NCI-H345 treated with DMSO at 0.1 percent for 48 hours (cell line): Measurements from ENCODE around the gene SUSD1.
A peak's percentile ranks its signal among the peaks of the same experiment; 100 is the strongest.
"Not testable (repeated sequence)": the region's sequence is repeated elsewhere in the genome, so short reads cannot be mapped to it uniquely, and the experiment has no call there.

ENCODE experiments used
- DNase-seq: peaks from one replicate; lab custom pipeline; 2025; ENCODE audit not compliant: unreplicated experiment; lab: John Stamatoyannopoulos, UW

SUSD1 gene

DNA sequence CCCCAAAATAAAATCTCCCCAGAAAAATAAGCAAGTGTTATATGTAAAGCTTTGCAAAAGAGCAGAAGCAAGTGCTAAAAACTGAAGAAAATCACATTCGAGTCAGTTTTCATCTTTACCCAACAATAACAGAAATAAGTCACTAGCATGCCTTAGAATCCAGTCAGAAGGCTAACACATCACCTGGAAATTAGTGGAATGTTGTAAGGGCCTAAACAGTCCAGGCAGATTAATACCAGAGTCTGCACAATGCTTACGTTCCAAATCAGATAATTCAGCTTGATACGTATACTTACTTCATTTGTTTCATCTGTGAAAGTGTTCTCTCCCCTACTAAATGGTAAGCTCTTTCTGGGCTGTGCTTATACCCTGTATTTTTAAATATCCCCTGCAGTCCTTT, 42.7 kb downstream of the SUSD1 start:
- DNase-seq: no peak

DNA sequence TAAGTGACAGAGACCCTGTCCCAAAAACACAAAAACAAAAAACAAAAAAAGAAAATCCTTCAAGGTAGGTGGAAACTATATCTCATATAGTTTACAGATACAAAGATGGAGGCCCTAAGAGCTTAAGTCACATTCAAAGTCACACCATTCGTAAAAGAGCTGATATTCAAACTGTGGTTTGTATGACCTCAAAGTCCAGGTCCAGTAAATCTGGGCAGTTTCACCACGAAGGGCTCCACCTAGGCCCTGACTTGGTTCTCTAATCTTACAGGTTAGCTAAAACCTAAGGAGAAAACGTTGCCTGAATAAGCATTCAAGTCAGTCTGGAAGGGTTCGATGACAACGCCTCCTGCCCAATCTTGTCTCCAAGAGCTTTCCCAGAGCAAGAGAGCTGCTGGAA, 44.1 kb downstream of the SUSD1 start:
- DNase-seq: no peak

DNA sequence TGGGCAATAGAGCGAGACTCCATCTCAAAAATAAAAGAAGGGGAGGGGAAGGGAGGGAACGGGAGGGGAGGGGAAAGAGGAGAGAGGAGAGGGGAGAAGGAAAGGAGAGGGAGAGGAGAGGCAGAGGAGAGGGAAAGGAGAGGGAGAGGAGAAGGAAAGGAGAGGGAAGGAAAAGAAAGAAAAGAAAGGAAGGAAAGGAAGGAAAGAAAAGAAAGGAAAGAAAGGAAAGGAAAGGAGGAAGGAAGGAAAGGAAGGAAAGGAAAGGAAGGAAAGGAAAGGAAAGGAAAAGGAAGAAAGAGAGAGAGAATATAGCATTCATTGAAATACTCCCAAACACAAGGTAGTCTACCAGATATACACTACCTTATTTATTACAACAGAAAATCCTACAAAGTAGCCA, 44.8 kb downstream of the SUSD1 start:
- no peak for DNase-seq

DNA sequence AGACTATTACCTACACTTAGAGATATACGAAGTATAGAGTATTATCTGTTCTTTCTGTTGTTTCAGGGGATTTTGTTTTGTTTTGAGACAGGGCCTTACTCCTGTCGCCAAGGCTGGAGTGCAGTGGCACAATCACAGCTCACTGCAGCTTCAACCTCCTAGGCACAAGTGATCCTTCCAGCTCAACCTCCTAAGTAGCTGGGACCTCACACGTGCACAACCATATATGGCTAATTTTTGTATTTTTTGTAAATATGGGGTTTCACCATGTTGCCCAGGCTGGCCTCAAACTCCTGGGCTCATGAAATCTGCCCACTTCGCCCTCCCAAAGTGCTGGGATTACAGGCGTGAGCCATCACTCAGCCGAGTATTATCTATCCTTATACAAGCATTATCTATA, 45.9 kb downstream of the SUSD1 start:
- no peak for DNase-seq

DNA sequence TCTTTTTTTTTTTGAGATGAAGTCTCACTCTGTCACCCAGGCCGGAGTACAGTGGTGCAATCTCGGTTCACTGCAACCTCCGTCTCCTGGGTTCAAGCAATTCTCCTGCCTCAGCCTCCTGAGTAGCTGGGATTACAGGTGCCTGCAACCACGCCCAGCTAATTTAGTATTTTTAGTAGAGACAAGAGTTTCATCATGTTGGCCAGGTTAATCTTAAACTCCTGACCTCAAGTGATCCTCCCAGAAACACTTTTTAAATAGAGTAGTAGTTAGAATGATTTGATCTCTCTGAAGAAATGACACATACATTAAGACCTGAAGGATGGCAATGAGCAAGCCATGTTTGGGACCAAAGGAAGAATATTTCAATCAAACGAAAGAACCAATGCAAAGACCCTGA, 46.7 kb downstream of the SUSD1 start:
- not testable (repeated sequence) for DNase-seq

DNA sequence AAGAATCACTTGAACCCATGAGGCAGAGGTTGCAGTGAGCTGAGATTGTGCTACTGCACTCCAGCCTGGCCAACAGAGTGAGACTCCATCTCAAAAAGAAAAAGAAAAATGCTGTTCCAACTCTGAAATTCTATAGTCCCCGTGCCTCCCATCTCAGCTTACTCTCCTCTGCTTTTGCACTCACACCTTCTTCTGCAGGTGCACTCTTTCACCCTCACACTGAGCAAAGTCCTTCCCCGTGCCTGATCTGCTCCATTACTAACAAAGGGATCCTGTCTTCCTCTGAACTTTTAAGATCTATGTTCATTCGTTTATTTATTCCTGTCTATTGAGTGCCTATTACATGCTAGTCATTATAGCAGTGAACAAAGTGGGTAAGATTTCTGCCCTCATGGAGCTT, 47.8 kb downstream of the SUSD1 start:
- no peak for DNase-seq

GRCh38 chr9:112125951-112126388, 49.1 kb downstream of the SUSD1 start:
- DNase-seq: no peak

GRCh38 chr9:112124156-112124555, 50.9 kb downstream of the SUSD1 start:
- DNase-seq: peak; percentile 16

- DNase-seq: no peak
These were observed 53.5 kb downstream of the SUSD1 start for GRCh38 chr9:112121633-112122032.

DNA sequence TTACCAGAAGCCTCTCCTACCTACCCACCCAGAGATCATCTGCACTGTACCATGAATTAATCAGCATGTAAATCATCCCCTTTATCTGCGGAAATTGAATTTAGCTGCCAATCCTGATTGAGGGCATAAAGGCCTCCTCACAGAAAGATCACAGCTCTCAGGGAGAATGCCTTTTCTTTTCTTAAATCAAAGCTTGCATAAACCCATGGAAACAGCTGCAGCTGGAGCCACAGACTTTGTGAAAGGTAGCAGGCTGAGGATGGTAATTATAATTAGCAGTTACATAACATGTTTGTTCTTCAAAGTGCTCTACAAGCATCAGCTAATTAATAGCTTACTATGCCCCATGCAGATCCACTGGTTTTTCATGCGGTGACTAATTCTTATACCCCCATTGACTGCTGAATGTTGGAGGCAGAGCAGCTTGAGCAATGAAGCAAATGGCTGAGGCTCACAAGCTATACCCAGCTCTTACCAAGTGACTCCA, 54.6 kb downstream of the SUSD1 start:
- DNase-seq: no peak

- no peak for DNase-seq
These were observed 55.1 kb downstream of the SUSD1 start for GRCh38 chr9:112120030-112120341.

DNA sequence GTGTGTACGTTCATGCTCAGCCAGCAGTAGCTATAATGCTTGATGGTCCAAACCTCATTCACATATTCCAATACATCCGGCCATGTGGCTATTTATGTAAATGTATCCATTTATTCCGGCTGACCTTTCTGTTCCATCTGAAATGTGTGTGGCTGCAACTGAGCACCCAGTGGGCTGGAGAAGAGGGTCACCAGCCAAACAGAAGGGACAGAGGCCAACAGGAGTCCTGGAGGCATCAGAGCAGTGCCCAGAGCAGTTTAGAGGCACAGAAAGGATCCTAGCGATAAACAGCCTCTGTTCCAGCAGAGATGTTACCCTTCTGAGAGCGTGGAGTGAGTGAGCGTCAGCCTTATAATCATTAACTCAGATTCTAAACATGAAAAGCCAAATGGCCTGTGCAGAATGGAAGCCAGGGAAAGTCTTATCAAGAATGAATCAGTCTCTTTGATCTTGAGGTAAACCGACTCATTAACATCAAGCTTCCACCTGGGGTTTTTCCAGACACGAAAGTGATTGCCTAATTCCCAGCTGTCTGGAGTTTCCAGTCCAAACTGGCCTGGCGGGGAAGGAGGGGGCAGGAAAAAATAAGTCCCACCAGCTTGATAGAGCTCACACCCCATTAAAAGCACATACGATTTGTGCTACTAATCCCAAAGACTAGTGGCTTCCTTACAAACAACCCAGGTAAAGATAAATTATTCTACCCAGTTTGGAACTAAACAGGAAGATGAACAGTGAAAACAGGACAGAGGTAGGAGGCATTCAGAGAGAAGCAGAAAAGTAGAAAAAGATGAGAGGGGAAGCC, 55.7 kb downstream of the SUSD1 start:
- no peak for DNase-seq

DNA sequence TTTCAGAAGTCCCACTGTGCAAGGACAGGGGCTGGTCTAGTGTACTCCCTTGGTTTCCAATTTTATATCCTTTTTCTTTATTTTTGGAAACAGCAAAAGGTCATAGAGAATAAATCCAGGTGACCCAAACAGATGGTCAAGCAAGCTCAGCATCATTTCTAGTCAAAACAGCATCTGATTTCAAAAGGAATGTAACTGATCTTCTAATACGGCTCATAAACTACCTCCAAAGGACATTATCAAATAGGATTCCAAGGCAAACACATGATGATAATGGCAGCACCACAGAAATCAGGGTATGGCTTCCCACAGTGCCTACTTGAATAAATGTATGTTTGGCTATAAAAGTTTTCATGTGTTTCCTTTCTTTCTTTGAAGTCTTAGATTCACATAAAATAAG, 57.1 kb downstream of the SUSD1 start:
- DNase-seq: no peak

- DNase-seq: no peak
These were observed 58.9 kb downstream of the SUSD1 start for GRCh38 chr9:112115970-112116753.

DNA sequence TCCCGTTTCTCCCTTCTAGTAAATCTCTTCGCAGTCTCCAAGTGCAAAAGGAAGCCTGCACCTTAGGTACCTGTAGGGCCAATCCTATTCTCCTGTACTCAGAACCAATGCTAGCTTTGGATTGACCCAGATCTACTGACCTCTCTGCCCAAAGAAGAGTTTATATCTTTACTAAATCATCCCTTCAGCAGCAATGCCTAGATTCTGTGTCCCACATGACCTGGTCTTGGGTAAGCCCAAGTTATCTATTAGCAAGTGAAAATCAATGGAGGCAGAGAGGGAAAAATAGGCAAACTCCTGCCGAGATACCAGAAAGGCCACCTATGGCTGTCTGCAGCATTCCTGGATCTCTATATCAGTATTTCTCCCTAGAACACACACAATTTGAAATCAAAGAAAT, 60.0 kb downstream of the SUSD1 start:
- DNase-seq: no peak

- peak; percentile 5 for DNase-seq
These were observed 62.0 kb downstream of the SUSD1 start for GRCh38 chr9:112112941-112113681.

- no peak for DNase-seq
These were observed 62.6 kb downstream of the SUSD1 start for GRCh38 chr9:112112519-112112918.

DNA sequence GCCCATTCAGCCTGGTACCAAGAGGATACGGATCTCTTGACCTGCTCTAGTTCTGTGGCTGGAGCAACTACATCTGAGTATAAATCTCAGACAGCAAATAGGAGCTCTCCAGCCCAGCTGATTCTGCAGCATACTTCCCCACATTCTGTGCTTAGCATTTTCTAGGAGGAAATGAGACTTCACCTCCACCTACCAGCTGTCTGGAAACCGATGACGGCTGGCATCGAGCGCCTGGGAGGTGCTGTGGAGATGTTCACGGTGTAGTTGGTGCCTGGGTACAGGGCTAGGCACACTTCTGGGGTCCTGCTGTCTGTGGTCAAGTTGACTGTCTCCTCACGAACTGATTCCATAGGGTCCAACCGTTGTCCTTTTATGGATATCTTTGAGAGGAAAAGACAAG, 63.6 kb downstream of the SUSD1 start:
- DNase-seq: no peak

DNA sequence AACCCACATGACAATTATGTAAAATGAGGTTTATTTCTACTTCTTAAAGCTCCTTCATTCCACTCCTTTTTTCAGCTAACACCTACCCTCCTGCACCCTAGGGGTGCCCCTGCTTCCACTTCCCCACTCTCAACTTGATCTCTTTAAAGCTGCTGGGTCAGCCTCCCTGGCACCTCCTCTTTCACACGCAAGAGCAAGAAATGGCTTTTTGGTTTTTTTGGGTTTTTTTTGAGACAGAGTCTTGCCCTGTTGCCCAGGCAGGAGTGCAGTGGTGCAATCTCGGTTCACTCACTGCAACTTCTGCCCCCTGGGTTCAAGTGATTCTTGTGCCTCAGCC, 64.4 kb downstream of the SUSD1 start:
- no peak for DNase-seq

- DNase-seq: no peak
These were observed 64.9 kb downstream of the SUSD1 start for GRCh38 chr9:112110094-112110776.

DNA sequence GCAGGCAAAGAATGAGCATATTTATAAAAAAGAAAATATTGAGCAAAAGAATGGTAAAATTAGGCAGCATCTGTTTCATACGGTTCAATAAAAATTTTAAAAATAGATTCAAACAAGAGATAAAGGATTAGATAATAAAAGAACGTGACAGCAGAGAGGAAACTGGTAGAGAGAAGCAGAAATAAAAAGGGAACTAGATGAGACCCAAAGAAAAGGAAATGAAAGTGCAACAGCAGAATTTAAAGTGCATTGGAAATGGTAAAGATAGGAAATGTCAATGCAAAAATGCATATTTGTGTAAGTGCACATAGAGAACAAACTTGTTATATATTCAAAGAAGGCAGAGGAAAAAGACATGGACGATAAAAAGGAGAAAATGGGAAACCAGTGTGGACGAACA, 70.2 kb downstream of the SUSD1 start:
- DNase-seq: no peak
